ENCODE results near the gene CCDC106. TPM values are rescaled to one million over a fixed set of nuclear protein-coding genes. Genes with fewer than 3 reads are reported as not detected.
A peak's percentile ranks its signal among the peaks of the same experiment; 100 is the strongest.

CCDC106 gene
- total RNA-seq, 1 donor from 2014 or later: 14.0 TPM

GRCh38 chr19:55624109-55625003, 23.7 kb upstream of the CCDC106 start, which contains the start of gene ZNF784:
Gene ZNF784, minus strand, starts transcription at chr19:55624566. Its CDS starts 5 bp downstream, at chr19:55624561.
- intact Hi-C loops (cut with micrococcal nuclease): loop anchor here (1.0 to 2.0 kb wide), 6 partner anchors 19 to 240 kb away; partner anchors contain the start of genes FIZ1, ISOC2, RPL28 and TMEM238
- TF ChIP-seq CTCF (IDR thresholded peaks at IDR 0.05): no peak
- Mint-ChIP-seq H3K4me1 (peaks cover 17% of the 10 kb centered on the region), H3K27me3 (no peaks in the 10 kb centered on the region), H3K4me3 (peak within 1 kb of the TSS; percentile 94), H3K36me3 (ENCODE audit: low read depth) (peaks cover 14% of the 10 kb centered on the region), H3K9me3 (no peaks in the 10 kb centered on the region), H3K27ac (peak within 1 kb of the TSS; percentile 97)
- CTCF ChIA-PET: interaction anchor here (0.8 to 2.2 kb wide), 7 partner anchors 9 to 157 kb away, joined by 3 to 12 read pairs (median 4); partner anchors contain the start of gene ZNF865
- POLR2A ChIA-PET: interaction anchor here (0.6 to 4.0 kb wide), 21 partner anchors 8 to 543 kb away, joined by 3 to 53 read pairs (median 5); partner anchors contain the start of genes CCDC106, FIZ1, PPP6R1 and U2AF2
- DNase-seq: peak; percentile 93
- ATAC-seq (ENCODE audit: low read depth): peak; percentile 85

- intact Hi-C loops (cut with micrococcal nuclease): loop anchor here (2.0 kb wide), 1 partner anchor 240 kb away; the partner anchor contains the start of genes RPL28 and TMEM238
- H3K4me1 Mint-ChIP-seq: peaks cover 17% of the 10 kb centered on the region
Observed at GRCh38 chr19:55625004-55625326, 23.0 kb upstream of the CCDC106 start.

GRCh38 chr19:55626350-55626749, 21.7 kb upstream of the CCDC106 start:
- POLR2A ChIA-PET: interaction anchor here (1.2 to 4.0 kb wide), 3 partner anchors 21 to 287 kb away, joined by 3 to 53 read pairs (median 27); partner anchors contain the start of genes FIZ1, KMT5C, ZNF524 and ZNF865
- H3K4me3 Mint-ChIP-seq: no peak overlapping the region
- no peak for ATAC-seq (ENCODE audit: low read depth)
- peaks cover 7% of the 10 kb centered on the region for H3K36me3 Mint-ChIP-seq (ENCODE audit: low read depth)
- H3K4me1 Mint-ChIP-seq: peaks cover 15% of the 10 kb centered on the region
- CTCF ChIA-PET: interaction anchor here (0.7 to 1.8 kb wide), 4 partner anchors 20 to 159 kb away, joined by 3 to 8 read pairs (median 4); no protein-coding TSS in a partner anchor
- DNase-seq: no peak
- no peak overlapping the region for H3K27ac Mint-ChIP-seq
- H3K9me3 Mint-ChIP-seq: no peaks in the 10 kb centered on the region
- TF ChIP-seq CTCF (IDR thresholded peaks at IDR 0.05): no peak
- no peaks in the 10 kb centered on the region for H3K27me3 Mint-ChIP-seq
- intact Hi-C loops (cut with micrococcal nuclease): no loop called here

More at GRCh38 chr19:55625004-55625326, 23.0 kb upstream of the CCDC106 start:
- H3K27ac Mint-ChIP-seq: peak overlapping the region; percentile 97
- peak overlapping the region; percentile 94 for H3K4me3 Mint-ChIP-seq
- DNase-seq: no peak
- ChIA-PET CTCF (interaction anchor here (0.8 to 2.2 kb wide), 6 partner anchors 9 to 157 kb away, joined by 3 to 12 read pairs (median 6); partner anchors contain the start of gene ZNF865), POLR2A (interaction anchor here (0.6 to 4.0 kb wide), 19 partner anchors 8 to 543 kb away, joined by 3 to 53 read pairs (median 5); partner anchors contain the start of genes CCDC106, FIZ1, PPP6R1 and U2AF2)
- peaks cover 14% of the 10 kb centered on the region for H3K36me3 Mint-ChIP-seq (ENCODE audit: low read depth)
- TF ChIP-seq CTCF (IDR thresholded peaks at IDR 0.05): no peak
- H3K27me3 Mint-ChIP-seq: no peaks in the 10 kb centered on the region
- H3K9me3 Mint-ChIP-seq: no peaks in the 10 kb centered on the region
- no peak for ATAC-seq (ENCODE audit: low read depth)

- Mint-ChIP-seq H3K27me3 (no peaks in the 10 kb centered on the region), H3K4me3 (peak overlapping the region; percentile 60), H3K9me3 (no peaks in the 10 kb centered on the region), H3K36me3 (ENCODE audit: low read depth) (peaks cover 17% of the 10 kb centered on the region), H3K4me1 (peaks cover 40% of the 10 kb centered on the region), H3K27ac (peak overlapping the region; percentile 37)
- no peak for TF ChIP-seq CTCF (IDR thresholded peaks at IDR 0.05)
- intact Hi-C loops (cut with micrococcal nuclease): loop anchor here (1.0 kb wide), 2 partner anchors 21 to 491 kb away; no protein-coding TSS in a partner anchor
- DNase-seq (peak; percentile 44), ATAC-seq (ENCODE audit: low read depth) (peak; percentile 57)
- CTCF ChIA-PET: interaction anchor here (0.5 to 4.9 kb wide), 29 partner anchors 8 to 701 kb away, joined by 3 to 90 read pairs (median 7); partner anchors contain the start of genes CCDC106, FIZ1, U2AF2 and ZNF524
- POLR2A ChIA-PET: interaction anchor here (0.6 to 3.0 kb wide), 18 partner anchors 8 to 722 kb away, joined by 3 to 22 read pairs (median 6); partner anchors contain the start of genes FIZ1, ISOC2, U2AF2 and ZNF581
Observed at GRCh38 chr19:55632463-55632834, 15.6 kb upstream of the CCDC106 start.
